SU-DHL-6 (cell line): ENCODE measurements around the gene CFC1B.
"Not testable (repeated sequence)": the region's sequence is repeated elsewhere in the genome, so short reads cannot be mapped to it uniquely, and the experiment has no call there.

Experiments used
- EZH2phosphoT487 ChIP-seq: fragments of 200-600 bp; sonication (generic), shearing (Covaris generic); conservative IDR thresholded peaks from 2 replicates; pipeline ENCODE4 v1.6.1; 2018; ENCODE audit warnings: mild to moderate bottlenecking, antibody characterized with exemption, low read length, moderate library complexity, mixed read lengths
- TF ChIP-seq, protein P1 (sequence below): fragments of 200-600 bp; sonication (generic); IDR thresholded peaks from one replicate; pipeline ENCODE4 v1.5.1; 2017; ENCODE audit warnings: antibody characterized with exemption, mild to moderate bottlenecking, low read length, moderate library complexity; ENCODE audit not compliant: insufficient read depth, poor library complexity, severe bottlenecking

DNA sequence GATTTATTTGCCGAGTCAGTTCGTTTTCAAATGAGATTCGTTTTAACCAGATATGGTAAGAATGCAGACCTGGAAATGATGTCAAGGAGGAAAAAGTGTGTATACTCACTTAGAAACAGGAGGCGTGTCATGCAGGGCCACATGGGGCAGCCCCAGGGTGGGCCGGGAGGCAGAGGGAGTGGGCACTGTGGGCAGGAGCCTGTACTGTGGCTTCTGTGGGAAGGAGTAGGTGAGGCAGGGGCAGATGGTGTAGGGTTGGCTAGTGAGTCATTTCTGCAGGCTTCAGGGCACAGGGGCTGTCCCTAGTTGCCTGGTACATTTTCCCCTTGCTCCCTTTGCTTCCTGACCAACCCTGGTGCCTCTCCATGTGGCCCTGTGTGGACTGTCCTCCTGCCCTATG lies 10.2 kb downstream of the CFC1B start:
- TF ChIP-seq, protein P1, sequence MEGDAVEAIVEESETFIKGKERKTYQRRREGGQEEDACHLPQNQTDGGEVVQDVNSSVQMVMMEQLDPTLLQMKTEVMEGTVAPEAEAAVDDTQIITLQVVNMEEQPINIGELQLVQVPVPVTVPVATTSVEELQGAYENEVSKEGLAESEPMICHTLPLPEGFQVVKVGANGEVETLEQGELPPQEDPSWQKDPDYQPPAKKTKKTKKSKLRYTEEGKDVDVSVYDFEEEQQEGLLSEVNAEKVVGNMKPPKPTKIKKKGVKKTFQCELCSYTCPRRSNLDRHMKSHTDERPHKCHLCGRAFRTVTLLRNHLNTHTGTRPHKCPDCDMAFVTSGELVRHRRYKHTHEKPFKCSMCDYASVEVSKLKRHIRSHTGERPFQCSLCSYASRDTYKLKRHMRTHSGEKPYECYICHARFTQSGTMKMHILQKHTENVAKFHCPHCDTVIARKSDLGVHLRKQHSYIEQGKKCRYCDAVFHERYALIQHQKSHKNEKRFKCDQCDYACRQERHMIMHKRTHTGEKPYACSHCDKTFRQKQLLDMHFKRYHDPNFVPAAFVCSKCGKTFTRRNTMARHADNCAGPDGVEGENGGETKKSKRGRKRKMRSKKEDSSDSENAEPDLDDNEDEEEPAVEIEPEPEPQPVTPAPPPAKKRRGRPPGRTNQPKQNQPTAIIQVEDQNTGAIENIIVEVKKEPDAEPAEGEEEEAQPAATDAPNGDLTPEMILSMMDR, result not testable (repeated sequence)
- not testable (repeated sequence) for TF ChIP-seq EZH2phosphoT487
